ENCODE measurements around the gene PRKCB. TPM values are rescaled to one million over a fixed set of nuclear protein-coding genes. Genes with fewer than 3 reads are reported as not detected.

Gene PRKCB
- total RNA-seq, 1 experiment from 2014 or later, result 0.89 TPM

GRCh38 chr16:23838485-23839142 is 2.8 kb downstream of the PRKCB start:
- no peak overlapping the region for H3K4me2 ChIP-seq (ENCODE audit: low read length)
- no TSS peak for BruUV-seq (replicated peaks)
- no peak overlapping the region for H2AFZ ChIP-seq (ENCODE audit: low read depth, low read length, poor library complexity, severe bottlenecking)
- no peaks in the 10 kb centered on the region for H4K20me1 ChIP-seq (ENCODE audit: insufficient read depth)
- TF ChIP-seq CEBPB (IDR thresholded peaks at IDR 0.05; ENCODE audit: low read depth) (no peak), TCF7L2 (IDR thresholded peaks at IDR 0.05; ENCODE audit: borderline replicate concordance, extremely low read depth, insufficient read depth, insufficient read length) (no peak), ZFX (IDR thresholded peaks at IDR 0.05) (no peak), EZH2 (IDR thresholded peaks at IDR 0.05) (no peak), CBX3 (IDR thresholded peaks at IDR 0.05; ENCODE audit: low read depth) (no peak), MAX (IDR thresholded peaks at IDR 0.05) (no peak), POLR2AphosphoS5 (IDR thresholded peaks at IDR 0.05; ENCODE audit: low read depth, low read length) (no peak), SRF (IDR thresholded peaks at IDR 0.05; ENCODE audit: low read depth) (no peak), POLR2A (IDR thresholded peaks at IDR 0.05; ENCODE audit: borderline replicate concordance, extremely low read depth, insufficient read depth, insufficient read length) (no peak), YY1 (IDR thresholded peaks at IDR 0.05; ENCODE audit: extremely low read depth, insufficient replicate concordance, low read depth, low read length) (no peak), EZH2phosphoT487 (IDR thresholded peaks at IDR 0.05; ENCODE audit: borderline replicate concordance) (no peak)
- no peaks in the 10 kb centered on the region for H3K9me3 ChIP-seq (ENCODE audit: control insufficient read depth in 1 of 2, insufficient read depth in 1 of 2, low read depth in 1 of 2, low read length in 2 of 2)
- no peaks in the 10 kb centered on the region for H3K79me2 ChIP-seq (ENCODE audit: insufficient read depth, low read length)
- H3K27ac ChIP-seq (ENCODE audit: low read depth, low read length), result no peak overlapping the region
- intact Hi-C loops (cut with micrococcal nuclease), result loop anchor here (10.0 kb wide), 1 partner anchor 56 kb away; no protein-coding TSS in a partner anchor
- peaks cover 37% of the 10 kb centered on the region for H3K27me3 ChIP-seq (ENCODE audit: insufficient read depth, low read length)
- no peaks in the 10 kb centered on the region for H3K9me2 ChIP-seq (ENCODE audit: insufficient read depth)
- no peaks in the 10 kb centered on the region for H3K4me1 ChIP-seq (ENCODE audit: control insufficient read depth in 1 of 2, insufficient read depth in 2 of 2, low read length in 2 of 2)
- no peak overlapping the region for H3K4me3 ChIP-seq (replicated peaks in 1 of 2; ENCODE audit: low read depth in 1 of 2, low read length in 2 of 2)
- H3K9ac ChIP-seq (ENCODE audit: low read length), result no peak overlapping the region
- ATAC-seq (no peak), DNase-seq (ENCODE audit: low read depth, low spot score) (no peak)
- CTCF ChIA-PET, result no interaction called here
- H3K36me3 ChIP-seq (ENCODE audit: control insufficient read depth in 1 of 2, insufficient read depth in 2 of 2, low read length in 2 of 2), result no peaks in the 10 kb centered on the region
- POLR2A ChIA-PET, result no interaction called here
- RAD21 ChIA-PET (ENCODE audit: low non-redundant PET in 1 of 2, low total read pairs in 2 of 2, uncharacterized antibody in 2 of 2, unreplicated experiment in 2 of 2), result no interaction called here

- H3K4me2 ChIP-seq (ENCODE audit: low read length), result no peak overlapping the region
- no TSS peak for BruUV-seq (replicated peaks)
- H3K4me1 ChIP-seq (ENCODE audit: control insufficient read depth in 1 of 2, insufficient read depth in 2 of 2, low read length in 2 of 2), result no peaks in the 10 kb centered on the region
- intact Hi-C loops (cut with micrococcal nuclease), result no loop called here
- RAD21 ChIA-PET (ENCODE audit: low non-redundant PET in 1 of 2, low total read pairs in 2 of 2, uncharacterized antibody in 2 of 2, unreplicated experiment in 2 of 2), result no interaction called here
- H4K20me1 ChIP-seq (ENCODE audit: insufficient read depth), result no peaks in the 10 kb centered on the region
- peaks cover 50% of the 10 kb centered on the region for H3K27me3 ChIP-seq (ENCODE audit: insufficient read depth, low read length)
- H3K79me2 ChIP-seq (ENCODE audit: insufficient read depth, low read length), result no peaks in the 10 kb centered on the region
- ATAC-seq, result no peak
- no peak overlapping the region for H3K9ac ChIP-seq (ENCODE audit: low read length)
- no peak for TF ChIP-seq ZFX (IDR thresholded peaks at IDR 0.05)
- no peak for TF ChIP-seq TCF7L2 (IDR thresholded peaks at IDR 0.05; ENCODE audit: borderline replicate concordance, extremely low read depth, insufficient read depth, insufficient read length)
- no peak for TF ChIP-seq POLR2AphosphoS5 (IDR thresholded peaks at IDR 0.05; ENCODE audit: low read depth, low read length)
- TF ChIP-seq EGR1 (IDR thresholded peaks at IDR 0.05; ENCODE audit: low read depth), result no peak
- no peak for TF ChIP-seq ATF3 (IDR thresholded peaks at IDR 0.05)
- no peak for TF ChIP-seq EZH2 (IDR thresholded peaks at IDR 0.05)
- H2AFZ ChIP-seq (ENCODE audit: low read depth, low read length, poor library complexity, severe bottlenecking), result no peak overlapping the region
- H3K36me3 ChIP-seq (ENCODE audit: control insufficient read depth in 1 of 2, insufficient read depth in 2 of 2, low read length in 2 of 2), result no peaks in the 10 kb centered on the region
- H3K9me3 ChIP-seq (ENCODE audit: control insufficient read depth in 1 of 2, insufficient read depth in 1 of 2, low read depth in 1 of 2, low read length in 2 of 2), result no peaks in the 10 kb centered on the region
- DNase-seq (ENCODE audit: low read depth, low spot score), result no peak
- POLR2A ChIA-PET, result no interaction called here
- H3K4me3 ChIP-seq (replicated peaks in 1 of 2; ENCODE audit: low read depth in 1 of 2, low read length in 2 of 2), result no peak overlapping the region
- no peak overlapping the region for H3K27ac ChIP-seq (ENCODE audit: low read depth, low read length)
- CTCF ChIA-PET, result no interaction called here
- no peaks in the 10 kb centered on the region for H3K9me2 ChIP-seq (ENCODE audit: insufficient read depth)
Measured at GRCh38 chr16:23840310-23840709, 4.5 kb downstream of the PRKCB start.

Measured in HCT116 (cell line).